ENCODE data around the gene RELN.

RELN gene

GRCh38 chr7:103687951-103688350 lies 301.5 kb downstream of the RELN start:
- no peak for DNase-seq (ENCODE audit: low read depth in 2 of 2, low spot score in 1 of 2)

GRCh38 chr7:103687272-103687671 lies 302.2 kb downstream of the RELN start:
- DNase-seq (ENCODE audit: low read depth in 2 of 2, low spot score in 1 of 2), result no peak

GRCh38 chr7:103686763-103687162 lies 302.7 kb downstream of the RELN start:
- no peak for DNase-seq (ENCODE audit: low read depth in 2 of 2, low spot score in 1 of 2)

- no peak for DNase-seq (ENCODE audit: low read depth in 2 of 2, low spot score in 1 of 2)
Measured at GRCh38 chr7:103686064-103686463, 303.4 kb downstream of the RELN start.

- no peak for DNase-seq (ENCODE audit: low read depth in 2 of 2, low spot score in 1 of 2)
Measured at GRCh38 chr7:103685646-103686045, 303.8 kb downstream of the RELN start.

GRCh38 chr7:103683348-103683747 lies 306.1 kb downstream of the RELN start:
- DNase-seq (ENCODE audit: low read depth in 2 of 2, low spot score in 1 of 2), result no peak

GRCh38 chr7:103680161-103681144 lies 309.0 kb downstream of the RELN start:
- no peak for DNase-seq (ENCODE audit: low read depth in 2 of 2, low spot score in 1 of 2)

GRCh38 chr7:103679151-103680132 lies 310.0 kb downstream of the RELN start:
- no peak for DNase-seq (ENCODE audit: low read depth in 2 of 2, low spot score in 1 of 2)

- no peak for DNase-seq (ENCODE audit: low read depth in 2 of 2, low spot score in 1 of 2)
Measured at GRCh38 chr7:103668279-103668941, 321.0 kb downstream of the RELN start.

GRCh38 chr7:103666326-103666725 lies 323.1 kb downstream of the RELN start:
- DNase-seq (ENCODE audit: low read depth in 2 of 2, low spot score in 1 of 2), result no peak

- DNase-seq (ENCODE audit: low read depth in 2 of 2, low spot score in 1 of 2), result no peak
Measured at GRCh38 chr7:103664577-103664976, 324.9 kb downstream of the RELN start.

- DNase-seq (ENCODE audit: low read depth in 2 of 2, low spot score in 1 of 2), result no peak
Measured at GRCh38 chr7:103660455-103661371, 328.7 kb downstream of the RELN start.

- DNase-seq (ENCODE audit: low read depth in 2 of 2, low spot score in 1 of 2), result no peak
Measured at GRCh38 chr7:103658055-103659005, 331.1 kb downstream of the RELN start.

GRCh38 chr7:103657474-103657894 lies 332.0 kb downstream of the RELN start:
- no peak for DNase-seq (ENCODE audit: low read depth in 2 of 2, low spot score in 1 of 2)

GRCh38 chr7:103656221-103656620 lies 333.2 kb downstream of the RELN start:
- DNase-seq (ENCODE audit: low read depth in 2 of 2, low spot score in 1 of 2), result no peak

- DNase-seq (ENCODE audit: low read depth in 2 of 2, low spot score in 1 of 2), result no peak
Measured at GRCh38 chr7:103651593-103652377, 337.7 kb downstream of the RELN start.

- DNase-seq (ENCODE audit: low read depth in 2 of 2, low spot score in 1 of 2), result no peak
Measured at GRCh38 chr7:103649052-103649451, 340.4 kb downstream of the RELN start.

- DNase-seq (ENCODE audit: low read depth in 2 of 2, low spot score in 1 of 2), result no peak
Measured at GRCh38 chr7:103648135-103648534, 341.3 kb downstream of the RELN start.
